MM.1S (cell line): ENCODE measurements around the gene RARB.

Experiments
- DNase-seq: peaks from one replicate; pipeline ENCODE4 v3.0.0-alpha.2; 2015
- H2AFZ ChIP-seq: fragments of 300-600 bp; sonication (generic); 2 replicates; pipeline ENCODE4 v1.6.0; 2016; ENCODE audit warnings: antibody characterized with exemption, low read length
- H3F3A ChIP-seq: fragments of 300-600 bp; sonication (generic); 2 replicates; pipeline ENCODE4 v1.6.1; 2016; ENCODE audit warnings: mild to moderate bottlenecking, antibody characterized with exemption, low read length, moderate library complexity, mixed read lengths; ENCODE audit not compliant: insufficient read depth
- H3K27ac ChIP-seq: fragments of 300-600 bp; sonication (generic); 2 replicates; pipeline ENCODE4 v1.5.1; 2016; ENCODE audit warnings: mild to moderate bottlenecking, low read length
- H3K27me3 ChIP-seq: fragments of 300-600 bp; sonication (generic); replicated peaks from 2 replicates; pipeline ENCODE4 v1.6.0; 2016; ENCODE audit warnings: low read length; ENCODE audit not compliant: insufficient read depth
- H3K36me3 ChIP-seq: fragments of 300-600 bp; sonication (generic); replicated peaks from 2 replicates; pipeline ENCODE4 v1.6.1; 2016; ENCODE audit warnings: mild to moderate bottlenecking, low read length, mixed read lengths; ENCODE audit not compliant: insufficient read depth
- H3K4me1 ChIP-seq: fragments of 300-600 bp; sonication (generic); 2 replicates; pipeline ENCODE4 v1.6.1; 2016; ENCODE audit warnings: low read length, mixed read lengths
- H3K4me2 ChIP-seq: fragments of 300-600 bp; sonication (generic); 2 replicates; pipeline ENCODE4 v1.6.0; 2016; ENCODE audit warnings: low read depth, low read length
- H3K4me3 ChIP-seq: fragments of 300-600 bp; sonication (generic); 2 replicates; pipeline ENCODE4 v1.5.1; 2016; ENCODE audit warnings: low read length, mixed read lengths
- H3K79me2 ChIP-seq: fragments of 300-600 bp; sonication (generic); 2 replicates; pipeline ENCODE4 v1.6.1; 2016; ENCODE audit warnings: mixed run types, low read length, mixed read lengths
- H3K9ac ChIP-seq: fragments of 300-600 bp; sonication (generic); 2 replicates; pipeline ENCODE4 v1.6.1; 2016; ENCODE audit warnings: low read length, mixed read lengths
- H3K9me2 ChIP-seq: fragments of 300-600 bp; sonication (generic); replicated peaks from 2 replicates; pipeline ENCODE4 v1.6.1; 2016; ENCODE audit warnings: mild to moderate bottlenecking, low read length, mixed read lengths; ENCODE audit not compliant: insufficient read depth
- H3K9me3 ChIP-seq: fragments of 300-600 bp; sonication (generic); replicated peaks from 2 replicates; pipeline ENCODE4 v1.6.1; 2016; ENCODE audit warnings: mild to moderate bottlenecking, low read length, mixed read lengths; ENCODE audit not compliant: insufficient read depth
- H4K20me1 ChIP-seq: fragments of 300-600 bp; sonication (generic); 2 replicates; pipeline ENCODE4 v1.6.1; 2016; ENCODE audit warnings: mild to moderate bottlenecking, low read length, moderate library complexity, mixed read lengths; ENCODE audit not compliant: insufficient read depth
- CTCF ChIP-seq: fragments of 300-600 bp; sonication (generic); IDR thresholded peaks from 2 replicates; pipeline ENCODE4 v1.5.1; 2016; ENCODE audit warnings: antibody characterized with exemption, low read length, mixed read lengths
- EZH2 ChIP-seq: fragments of 300-600 bp; sonication (generic); optimal IDR thresholded peaks from 2 replicates; pipeline ENCODE3; 2017; ENCODE audit warnings: low read depth, mild to moderate bottlenecking, antibody characterized with exemption, low read length, mixed read lengths
- EZH2phosphoT487 ChIP-seq: fragments of 300-600 bp; sonication (generic); IDR thresholded peaks from 2 replicates; pipeline ENCODE4 v1.6.1; 2018; ENCODE audit warnings: antibody characterized with exemption, low read length

The RARB gene

GRCh38 chr3:25515171-25515570 lies 87.1 kb downstream of the RARB start:
- Histone ChIP-seq H3K4me3 (no peak overlapping the region), H3K9me2 (no peaks in the 10 kb centered on the region), H3K4me1 (peaks cover 14% of the 10 kb centered on the region), H3K4me2 (no peak overlapping the region), H3K79me2 (no peaks in the 10 kb centered on the region), H3F3A (no peaks in the 10 kb centered on the region), H2AFZ (no peak overlapping the region), H3K27me3 (no peaks in the 10 kb centered on the region), H3K9ac (no peak overlapping the region), H4K20me1 (no peaks in the 10 kb centered on the region), H3K36me3 (no peaks in the 10 kb centered on the region), H3K27ac (no peak overlapping the region), H3K9me3 (no peaks in the 10 kb centered on the region)
- no peak for DNase-seq
- TF ChIP-seq EZH2 (no peak), CTCF (no peak), EZH2phosphoT487 (no peak)

- DNase-seq, result no peak
- Histone ChIP-seq H3K4me2 (no peak overlapping the region), H3K4me1 (no peaks in the 10 kb centered on the region), H2AFZ (no peak overlapping the region), H4K20me1 (no peaks in the 10 kb centered on the region), H3K79me2 (no peaks in the 10 kb centered on the region), H3K9ac (no peak overlapping the region), H3F3A (no peaks in the 10 kb centered on the region), H3K36me3 (no peaks in the 10 kb centered on the region), H3K27me3 (no peaks in the 10 kb centered on the region), H3K9me3 (no peaks in the 10 kb centered on the region), H3K27ac (no peak overlapping the region), H3K9me2 (no peaks in the 10 kb centered on the region), H3K4me3 (no peak overlapping the region)
- TF ChIP-seq EZH2phosphoT487 (no peak), CTCF (no peak), EZH2 (no peak)
Observed at GRCh38 chr3:25520926-25521559, 93.0 kb downstream of the RARB start.

GRCh38 chr3:25527336-25527735 lies 99.3 kb downstream of the RARB start:
- Histone ChIP-seq H2AFZ (no peak overlapping the region), H3F3A (no peaks in the 10 kb centered on the region), H3K4me3 (no peak overlapping the region), H3K9me2 (no peaks in the 10 kb centered on the region), H3K9ac (no peak overlapping the region), H3K4me2 (no peak overlapping the region), H3K27ac (no peak overlapping the region), H3K4me1 (no peaks in the 10 kb centered on the region), H3K36me3 (no peaks in the 10 kb centered on the region), H3K79me2 (no peaks in the 10 kb centered on the region), H3K27me3 (no peaks in the 10 kb centered on the region), H3K9me3 (no peaks in the 10 kb centered on the region), H4K20me1 (no peaks in the 10 kb centered on the region)
- TF ChIP-seq EZH2 (no peak), CTCF (no peak), EZH2phosphoT487 (no peak)
- no peak for DNase-seq
